Panc1 (cell line): ENCODE measurements around the gene FAM9A.

Source experiments
- CTCF ChIP-seq: fragments of 450-650 bp; IDR thresholded peaks from 2 replicates; pipeline ENCODE4 v1.5.1; 2017; ENCODE audit warnings: mild to moderate bottlenecking
- POLR2AphosphoS5 ChIP-seq: IDR thresholded peaks from 2 replicates; pipeline ENCODE4 v1.6.1; 2012; ENCODE audit warnings: mild to moderate bottlenecking, low read depth, low read length, moderate library complexity
- REST ChIP-seq, 2 experiments: IDR thresholded peaks; 2 replicates each; pipeline ENCODE4 v1.6.1; 2011 to 2012; ENCODE audit warnings: low read depth in 2 of 2, control low read depth in 1 of 2, low read length in 1 of 2, mild to moderate bottlenecking in 1 of 2, moderate library complexity in 1 of 2; ENCODE audit not compliant: insufficient read depth in 1 of 2
- SIN3A ChIP-seq: IDR thresholded peaks from 2 replicates; pipeline ENCODE4 v1.6.1; 2012; ENCODE audit warnings: low read depth, mild to moderate bottlenecking, low read length, moderate library complexity, borderline replicate concordance; ENCODE audit not compliant: insufficient read depth

GRCh38 chrX:8755116-8755515 is 46.1 kb downstream of the FAM9A start:
- TF ChIP-seq CTCF (no peak), POLR2AphosphoS5 (no peak), SIN3A (no peak), REST (IDR thresholded peaks at IDR 0.05; ENCODE audit: insufficient read depth in 1 of 2, low read depth in 2 of 2, low read length in 1 of 2) (no peak)
